Left ventricle myocardium superior (tissue), 1 donor: Measurements from ENCODE around the gene ASB13. TPM values are rescaled to one million over a fixed set of nuclear protein-coding genes. Genes with fewer than 3 reads are reported as not detected.
"Not testable (repeated sequence)": the region's sequence is repeated elsewhere in the genome, so short reads cannot be mapped to it uniquely, and the experiment has no call there.

Source experiments
- ATAC-seq: fragments of 200-7000 bp; cut with Tn5 transposase; one replicate; pipeline ENCODE4 v1.9.1; 2020; ENCODE audit warnings: mild to moderate bottlenecking, moderate library complexity
- DNase-seq: peaks from one replicate; pipeline ENCODE4 v3.0.0-alpha.2; 2020
- intact Hi-C: fragments of 100-400 bp; cut with micrococcal nuclease; formaldehyde crosslinking; loops from one replicate; pipeline ENCODE4 v1.11.0; 2022
- total RNA-seq: library from RNA; stranded (reverse); fragmentation: NEBNext Ultra II Directional; extraction: Animal tissue kit (Norgen Biotek cat#: 25700); gene quantifications from one replicate; pipeline ENCODE4 v1.2.1, GENCODE V29; 2021
- donor health status: DM: no; HTN: yes; CAD: no; lungs with severe emphysema.

Gene ASB13
- total RNA-seq, 1 donor from 2014 or later, result 16.4 TPM

GRCh38 chr10:5629303-5630111, 36.9 kb downstream of the ASB13 start:
- DNase-seq (peak; percentile 87), ATAC-seq (peak; percentile 81)
- intact Hi-C loops, result no loop called here

- ATAC-seq (peak; percentile 63), DNase-seq (no peak)
- intact Hi-C loops, result no loop called here
Observed at GRCh38 chr10:5628451-5629302, 37.7 kb downstream of the ASB13 start.

GRCh38 chr10:5627486-5628044, 38.8 kb downstream of the ASB13 start:
- ATAC-seq (no peak), DNase-seq (no peak)
- intact Hi-C loops, result no loop called here

GRCh38 chr10:5625992-5626777, 40.2 kb downstream of the ASB13 start:
- intact Hi-C loops, result no loop called here
- DNase-seq, result no peak
- no peak for ATAC-seq

GRCh38 chr10:5624701-5625100, 41.7 kb downstream of the ASB13 start:
- intact Hi-C loops, result no loop called here
- ATAC-seq (no peak), DNase-seq (no peak)

- ATAC-seq (peak; percentile 93), DNase-seq (peak; percentile 93)
- intact Hi-C loops, result loop anchor here (2.0 kb wide), 1 partner anchor 180 kb away; no protein-coding TSS in a partner anchor
Observed at GRCh38 chr10:5623081-5623748, 43.2 kb downstream of the ASB13 start.

GRCh38 chr10:5622186-5622960, 44.0 kb downstream of the ASB13 start:
- intact Hi-C loops, result loop anchor here (2.0 kb wide), 1 partner anchor 180 kb away; no protein-coding TSS in a partner anchor
- ATAC-seq, result no peak
- DNase-seq, result no peak

- ATAC-seq, intact Hi-C loops: not testable (repeated sequence)
Observed at GRCh38 chr10:5621371-5621770, 45.0 kb downstream of the ASB13 start.

GRCh38 chr10:5620966-5621365, 45.4 kb downstream of the ASB13 start:
- no peak for ATAC-seq
- no peak for DNase-seq
- intact Hi-C loops, result no loop called here

More at GRCh38 chr10:5621371-5621770, 45.0 kb downstream of the ASB13 start:
- DNase-seq, result not testable (repeated sequence)

- intact Hi-C loops, result no loop called here
- DNase-seq, result no peak
- ATAC-seq, result no peak
Observed at GRCh38 chr10:5620223-5620721, 46.1 kb downstream of the ASB13 start.

GRCh38 chr10:5619362-5620211, 46.8 kb downstream of the ASB13 start:
- DNase-seq (no peak), ATAC-seq (no peak)
- intact Hi-C loops, result no loop called here

- intact Hi-C loops, result no loop called here
- ATAC-seq (peak; percentile 53), DNase-seq (peak; percentile 76)
Observed at GRCh38 chr10:5618829-5619228, 47.6 kb downstream of the ASB13 start.

- no peak for ATAC-seq
- intact Hi-C loops, result no loop called here
- DNase-seq, result no peak
Observed at GRCh38 chr10:5618042-5618441, 48.4 kb downstream of the ASB13 start.

GRCh38 chr10:5617521-5617920, 48.9 kb downstream of the ASB13 start:
- intact Hi-C loops, result no loop called here
- ATAC-seq (no peak), DNase-seq (no peak)

GRCh38 chr10:5616836-5617235, 49.6 kb downstream of the ASB13 start:
- intact Hi-C loops, result no loop called here
- DNase-seq (no peak), ATAC-seq (peak; percentile 21)

- ATAC-seq, result no peak
- no peak for DNase-seq
- intact Hi-C loops, result no loop called here
Observed at GRCh38 chr10:5616046-5616445, 50.3 kb downstream of the ASB13 start.

GRCh38 chr10:5615316-5615715, 51.1 kb downstream of the ASB13 start:
- intact Hi-C loops, result no loop called here
- ATAC-seq, result no peak
- DNase-seq, result no peak
